VCaP (cell line): ENCODE data around the gene HPSE.
"Not testable (repeated sequence)": the region's sequence is repeated elsewhere in the genome, so short reads cannot be mapped to it uniquely, and the experiment has no call there.

Source experiments
- H3K27ac ChIP-seq: fragments of 450-650 bp; 2 replicates; pipeline ENCODE4 v1.5.1; 2017
- TF ChIP-seq, protein P1 (sequence below): fragments of 450-650 bp; conservative IDR thresholded peaks from 2 replicates; pipeline ENCODE4 v1.5.1; 2017; ENCODE audit warnings: mild to moderate bottlenecking, moderate library complexity

HPSE gene

DNA sequence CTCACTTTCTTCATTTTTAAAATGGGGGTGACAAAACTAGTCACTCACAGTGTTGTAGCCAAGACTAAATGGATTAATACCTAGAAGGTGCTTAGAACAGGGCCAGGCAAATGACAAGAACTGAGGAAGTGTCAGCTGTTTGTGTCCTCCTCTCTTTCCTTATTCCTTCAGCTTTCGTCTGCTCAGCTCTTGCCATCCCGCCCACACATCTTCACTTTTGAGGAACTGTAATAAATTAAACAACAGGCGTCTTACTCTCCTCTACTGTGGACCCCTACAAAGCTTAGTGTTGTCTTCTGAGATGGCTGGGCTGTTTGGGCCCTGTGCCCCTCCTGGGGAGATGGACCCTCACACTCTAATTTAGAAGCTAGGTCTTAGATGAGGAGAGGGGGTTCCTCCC, 2.7 kb downstream of the HPSE start:
- TF ChIP-seq, protein P1, sequence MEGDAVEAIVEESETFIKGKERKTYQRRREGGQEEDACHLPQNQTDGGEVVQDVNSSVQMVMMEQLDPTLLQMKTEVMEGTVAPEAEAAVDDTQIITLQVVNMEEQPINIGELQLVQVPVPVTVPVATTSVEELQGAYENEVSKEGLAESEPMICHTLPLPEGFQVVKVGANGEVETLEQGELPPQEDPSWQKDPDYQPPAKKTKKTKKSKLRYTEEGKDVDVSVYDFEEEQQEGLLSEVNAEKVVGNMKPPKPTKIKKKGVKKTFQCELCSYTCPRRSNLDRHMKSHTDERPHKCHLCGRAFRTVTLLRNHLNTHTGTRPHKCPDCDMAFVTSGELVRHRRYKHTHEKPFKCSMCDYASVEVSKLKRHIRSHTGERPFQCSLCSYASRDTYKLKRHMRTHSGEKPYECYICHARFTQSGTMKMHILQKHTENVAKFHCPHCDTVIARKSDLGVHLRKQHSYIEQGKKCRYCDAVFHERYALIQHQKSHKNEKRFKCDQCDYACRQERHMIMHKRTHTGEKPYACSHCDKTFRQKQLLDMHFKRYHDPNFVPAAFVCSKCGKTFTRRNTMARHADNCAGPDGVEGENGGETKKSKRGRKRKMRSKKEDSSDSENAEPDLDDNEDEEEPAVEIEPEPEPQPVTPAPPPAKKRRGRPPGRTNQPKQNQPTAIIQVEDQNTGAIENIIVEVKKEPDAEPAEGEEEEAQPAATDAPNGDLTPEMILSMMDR = no peak
- H3K27ac ChIP-seq = no peak overlapping the region

DNA sequence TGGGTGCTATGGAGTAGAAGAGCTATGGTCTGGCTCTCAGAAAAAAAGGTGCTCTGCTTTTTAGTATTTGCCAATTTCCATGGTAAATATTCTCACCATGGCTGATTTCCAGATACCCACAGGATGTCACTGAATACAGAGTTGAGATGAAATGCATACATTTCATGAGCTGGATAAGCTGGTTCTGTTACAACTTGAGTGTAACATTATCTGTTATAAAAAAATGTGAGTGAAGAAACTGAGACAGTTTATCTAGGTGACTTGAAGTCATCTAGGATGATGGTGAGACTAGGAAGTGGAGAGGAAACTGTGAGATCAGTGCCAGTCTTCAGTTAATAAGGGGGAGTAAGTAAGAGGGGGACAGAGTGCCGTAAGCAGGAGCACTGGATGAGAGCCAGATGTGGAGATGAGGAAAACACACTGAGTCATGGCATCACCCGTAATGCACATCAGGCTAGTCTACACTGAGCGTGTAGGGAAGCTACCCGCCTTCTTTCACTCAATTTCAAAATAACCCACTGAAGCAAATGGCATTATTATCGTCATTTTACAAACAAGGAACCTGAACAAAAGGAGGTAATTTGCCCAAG, 5.0 kb downstream of the HPSE start:
- no peak overlapping the region for H3K27ac ChIP-seq
- TF ChIP-seq, protein P1 = no peak

DNA sequence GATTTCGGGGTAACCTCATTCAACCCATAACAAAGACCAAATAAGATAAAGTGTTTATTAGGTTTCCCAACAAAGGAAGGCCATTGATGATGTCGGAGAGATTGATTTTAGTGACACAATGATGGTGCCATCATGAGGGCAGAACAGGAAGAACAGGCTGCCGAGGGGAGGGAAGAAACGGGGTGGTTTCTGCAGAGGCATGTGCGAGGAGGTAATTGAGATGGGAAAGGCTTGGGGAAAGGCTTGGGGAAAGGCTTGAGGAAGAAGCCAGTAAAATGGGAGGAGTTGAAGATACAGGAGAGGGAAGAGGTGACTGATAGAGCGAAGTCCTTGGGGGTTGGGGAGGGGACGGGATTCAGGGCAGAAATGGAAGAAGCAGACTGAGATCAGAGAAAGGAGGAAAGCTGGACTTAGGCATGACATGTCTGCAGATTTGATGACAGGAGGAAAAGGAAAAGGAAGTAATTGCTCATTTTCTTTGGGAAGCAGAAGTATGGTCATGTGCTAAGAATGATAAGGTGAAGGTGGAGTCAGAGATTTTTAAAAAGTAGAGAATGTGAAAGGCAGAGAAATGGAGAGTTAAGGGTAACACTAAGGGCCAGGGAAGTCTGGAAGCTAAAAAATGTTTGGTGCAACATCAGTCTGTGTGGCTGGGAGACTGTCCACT, 6.0 kb downstream of the HPSE start:
- no peak overlapping the region for H3K27ac ChIP-seq
- TF ChIP-seq, protein P1 = no peak

DNA sequence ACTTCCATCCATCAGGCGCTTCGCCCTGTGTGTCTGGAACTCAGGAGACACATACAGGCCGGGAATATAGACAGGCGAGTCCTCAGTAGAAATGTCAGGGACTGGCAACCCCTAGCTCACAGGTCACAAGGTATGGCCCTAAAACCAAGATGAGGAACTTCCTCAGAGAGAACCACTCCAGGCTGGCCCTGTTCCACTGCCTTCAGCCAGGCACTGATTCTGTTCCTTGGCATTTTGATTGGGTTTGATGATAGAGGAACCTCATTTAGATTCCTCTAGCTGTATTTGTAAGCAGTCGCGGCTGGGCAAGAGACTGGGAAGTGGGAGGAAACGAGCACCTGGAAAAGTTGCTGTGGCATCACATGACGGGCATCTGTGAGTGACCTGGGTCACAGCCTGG, 8.1 kb downstream of the HPSE start:
- no peak overlapping the region for H3K27ac ChIP-seq
- TF ChIP-seq, protein P1 = no peak

DNA sequence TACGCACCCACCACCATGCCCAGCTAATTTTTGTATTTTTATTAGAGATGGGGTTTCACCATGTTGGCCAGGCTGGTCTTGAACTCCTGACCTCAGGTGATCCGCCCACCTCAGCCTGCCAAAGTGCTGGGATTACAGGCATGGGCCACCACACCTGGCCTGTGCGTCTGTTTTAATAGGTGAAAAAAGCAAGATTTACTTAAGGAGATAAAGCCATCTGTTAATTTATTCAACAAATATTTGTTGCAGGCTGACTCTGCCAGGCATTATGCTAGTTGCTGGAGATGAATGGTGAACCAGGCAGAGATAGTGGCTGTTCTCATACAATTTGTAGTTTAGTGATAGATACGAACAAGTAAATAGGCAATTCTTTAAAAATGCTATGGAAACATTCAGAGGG, 9.3 kb downstream of the HPSE start:
- not testable (repeated sequence) for H3K27ac ChIP-seq

DNA sequence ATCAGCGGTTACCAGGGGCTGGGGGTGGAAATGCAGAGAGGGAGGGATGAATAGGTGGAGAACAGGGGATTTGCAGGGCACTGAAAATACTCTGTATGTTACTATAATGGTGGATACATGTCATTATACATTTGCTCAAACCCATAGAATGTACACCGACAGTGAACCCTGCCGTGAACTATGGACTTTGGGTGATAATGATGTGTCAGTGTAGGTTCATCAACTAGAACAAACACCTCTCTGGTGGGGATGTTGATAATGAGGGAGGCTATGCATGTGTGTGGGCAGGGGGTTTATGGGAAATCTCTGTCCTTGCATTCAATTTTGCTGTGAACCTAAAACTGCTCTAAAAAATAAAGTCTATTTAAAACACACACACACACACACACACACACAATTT, 11.5 kb downstream of the HPSE start:
- TF ChIP-seq, protein P1 = no peak
- H3K27ac ChIP-seq = no peak overlapping the region

DNA sequence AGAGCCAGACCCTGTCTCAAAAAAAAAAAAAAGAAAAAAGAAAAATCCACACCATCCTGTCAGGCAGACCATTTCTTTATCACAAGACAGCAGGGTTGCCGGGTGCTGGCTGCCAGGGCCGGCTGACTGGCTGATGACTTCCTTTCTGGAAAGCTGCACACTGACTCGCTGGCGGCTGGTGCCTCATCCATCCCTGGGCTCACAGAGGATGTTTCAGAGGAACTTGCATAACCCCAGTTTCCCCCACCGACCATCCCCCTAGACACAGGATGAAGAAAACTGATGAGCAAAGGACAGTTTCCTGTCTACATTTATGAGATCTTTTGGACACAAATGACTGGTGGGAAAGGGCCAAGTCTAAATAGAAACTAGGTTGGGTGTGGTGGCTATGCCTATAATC, 14.1 kb downstream of the HPSE start:
- no peak overlapping the region for H3K27ac ChIP-seq
- TF ChIP-seq, protein P1 = no peak

DNA sequence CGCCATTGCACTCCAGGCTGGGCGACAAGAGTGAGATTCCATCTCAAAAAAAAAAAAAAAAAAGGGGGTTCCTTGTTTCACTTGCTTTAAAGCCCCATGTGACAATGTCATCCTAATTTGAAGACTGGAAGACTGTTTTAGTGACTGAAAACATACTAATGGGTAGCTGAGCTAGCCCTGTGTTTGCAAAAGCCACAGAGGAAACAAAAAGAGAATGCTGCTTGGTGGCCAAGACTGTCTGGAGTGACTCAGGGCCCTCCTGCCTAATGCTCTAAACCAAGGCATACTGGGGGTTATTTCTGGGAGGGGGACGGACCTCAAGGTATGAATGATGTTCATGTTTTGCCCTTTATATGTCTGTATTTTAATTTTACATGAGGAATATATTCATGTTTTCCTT, 16.0 kb downstream of the HPSE start:
- TF ChIP-seq, protein P1 = no peak
- no peak overlapping the region for H3K27ac ChIP-seq
